GM21423 (cell line): ENCODE results near the gene NBEA.

Experiments used
- ATAC-seq: cut with Tn5 transposase; IDR thresholded peaks from one replicate; pipeline ENCODE4 v1.9.1; 2021; ENCODE audit warnings: mild to moderate bottlenecking, moderate library complexity; ENCODE audit not compliant: unreplicated experiment

NBEA gene

DNA sequence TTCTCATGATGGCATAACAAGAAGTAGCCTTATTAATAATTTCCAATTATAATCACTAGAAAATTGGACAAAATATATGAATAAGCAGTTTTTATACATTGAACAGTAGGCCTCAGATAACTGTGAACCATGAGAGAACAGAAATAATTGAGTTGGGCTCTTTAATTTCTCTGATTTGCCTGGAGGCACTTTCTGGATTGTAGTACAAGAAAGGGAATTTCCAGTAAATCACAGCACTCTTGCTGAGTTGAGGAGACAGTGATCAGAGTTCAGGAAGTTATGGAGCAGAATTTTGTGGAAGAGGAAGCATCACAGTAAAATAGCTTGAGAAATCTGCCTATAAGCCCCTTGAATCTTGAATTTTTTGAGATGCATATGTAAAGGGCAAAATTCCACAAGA, 318.2 kb downstream of the NBEA start:
- no peak for ATAC-seq

DNA sequence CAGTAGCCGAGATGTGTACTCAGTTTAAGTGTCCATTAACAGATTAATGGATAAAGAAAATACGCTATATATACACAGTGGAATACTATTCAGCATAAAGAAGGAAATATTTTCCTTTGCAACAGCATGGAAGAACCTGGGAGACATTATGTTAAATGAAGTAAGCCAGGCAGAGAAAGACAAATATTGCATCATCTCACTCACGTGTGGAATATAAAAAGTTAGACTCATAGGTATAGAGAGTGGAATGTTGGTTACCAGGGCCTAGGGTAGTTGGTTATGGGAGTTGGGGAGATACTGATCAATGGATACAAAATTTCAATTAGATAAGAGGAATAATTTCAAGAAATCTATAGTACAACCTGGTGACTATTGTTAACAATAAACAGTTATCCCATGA, 324.3 kb downstream of the NBEA start:
- no peak for ATAC-seq

DNA sequence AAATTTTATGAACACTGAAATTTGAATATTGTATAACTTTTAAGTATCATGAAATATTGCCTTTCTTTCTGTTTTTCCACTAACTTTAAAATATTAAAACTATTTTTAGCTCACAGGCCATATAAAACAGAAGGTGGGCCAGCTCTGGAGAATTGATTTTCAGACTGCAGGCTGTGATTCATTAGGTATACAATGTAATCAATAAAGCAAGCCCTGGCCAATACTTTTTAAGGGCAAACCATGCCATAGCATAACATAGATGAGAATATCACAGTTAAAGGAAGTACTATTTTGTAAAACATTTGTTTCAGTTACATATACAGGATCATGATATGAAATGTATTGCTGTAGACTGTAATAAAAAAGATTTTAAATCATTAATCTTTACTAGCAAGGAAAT, 336.8 kb downstream of the NBEA start:
- no peak for ATAC-seq

DNA sequence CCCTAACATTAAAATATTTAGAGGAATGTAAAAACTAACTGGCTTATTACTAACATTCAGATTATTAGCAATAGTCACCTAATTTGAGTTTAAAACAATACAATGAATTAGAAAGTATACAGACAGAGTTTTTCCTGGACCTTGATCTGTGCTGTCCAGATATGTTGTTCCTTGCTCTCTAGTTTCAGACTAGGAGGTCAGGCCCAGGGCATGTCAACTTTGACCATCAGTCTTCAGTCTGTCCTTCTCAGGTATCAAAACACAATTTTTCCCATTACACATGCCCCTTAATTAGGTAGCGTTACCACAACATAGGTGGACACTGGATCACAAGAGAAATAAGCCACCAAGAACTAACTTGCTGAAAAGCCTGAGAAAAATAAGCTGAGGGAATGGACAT, 337.4 kb downstream of the NBEA start:
- ATAC-seq, result no peak

DNA sequence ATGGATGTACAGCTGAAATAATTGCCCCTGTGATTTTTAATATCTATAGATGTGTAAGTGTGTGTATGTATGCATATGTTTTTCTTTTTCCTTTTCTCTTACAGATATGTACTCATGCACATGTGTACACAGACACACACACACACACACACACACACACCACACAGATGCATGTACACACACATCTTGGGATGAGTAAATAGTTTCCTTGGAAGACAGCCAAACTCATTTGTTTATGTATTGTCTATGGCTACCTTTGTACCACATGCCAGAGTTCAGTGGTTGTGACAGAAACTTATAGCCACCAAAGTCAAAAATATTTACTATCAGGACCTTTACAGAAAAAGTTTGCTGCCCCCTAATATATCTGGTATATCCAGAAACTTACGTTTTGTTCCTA, 341.8 kb downstream of the NBEA start:
- no peak for ATAC-seq

GRCh38 chr13:35285677-35286076, 343.6 kb downstream of the NBEA start:
- ATAC-seq, result no peak

DNA sequence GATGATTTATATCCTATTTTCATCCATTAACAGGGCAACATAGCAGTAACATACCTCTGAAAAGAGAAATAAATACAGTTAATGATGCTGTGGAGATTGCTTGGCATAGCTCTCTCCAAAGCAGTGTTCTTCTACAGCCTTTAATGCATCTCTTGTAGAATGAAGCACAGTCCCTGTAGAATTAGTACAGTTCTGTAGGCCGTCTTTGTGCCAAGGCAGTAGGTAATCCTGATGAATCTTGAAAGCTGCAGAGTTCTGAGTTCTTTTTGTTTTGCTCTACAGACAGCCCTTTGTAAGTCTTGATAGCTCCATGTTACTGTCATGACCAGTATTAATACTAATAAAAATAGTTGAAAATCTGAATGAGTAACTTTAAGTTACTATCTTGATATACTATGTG, 350.3 kb downstream of the NBEA start:
- no peak for ATAC-seq

- ATAC-seq, result no peak
These were observed 351.6 kb downstream of the NBEA start for GRCh38 chr13:35293579-35294226.

- ATAC-seq, result no peak
These were observed 367.6 kb downstream of the NBEA start for GRCh38 chr13:35309706-35310105.

DNA sequence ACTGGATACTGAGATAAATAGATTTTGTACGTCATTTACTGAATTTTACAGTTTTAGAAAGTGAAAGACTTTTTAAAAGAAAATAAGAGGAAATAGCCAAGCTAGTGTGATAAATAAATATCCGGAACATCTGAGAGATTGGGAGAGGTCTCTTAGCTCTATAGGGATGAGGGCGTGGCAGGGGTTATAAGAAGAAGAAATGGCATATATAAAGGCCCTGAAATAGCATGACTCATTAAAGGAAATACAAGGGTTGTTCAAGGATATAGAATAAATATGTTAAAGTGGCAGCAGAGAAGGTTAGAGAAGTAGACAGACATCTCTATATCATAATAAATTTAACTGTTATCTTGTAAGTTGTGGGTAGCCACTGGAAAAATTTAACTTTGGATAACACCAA, 390.1 kb downstream of the NBEA start:
- ATAC-seq, result no peak

DNA sequence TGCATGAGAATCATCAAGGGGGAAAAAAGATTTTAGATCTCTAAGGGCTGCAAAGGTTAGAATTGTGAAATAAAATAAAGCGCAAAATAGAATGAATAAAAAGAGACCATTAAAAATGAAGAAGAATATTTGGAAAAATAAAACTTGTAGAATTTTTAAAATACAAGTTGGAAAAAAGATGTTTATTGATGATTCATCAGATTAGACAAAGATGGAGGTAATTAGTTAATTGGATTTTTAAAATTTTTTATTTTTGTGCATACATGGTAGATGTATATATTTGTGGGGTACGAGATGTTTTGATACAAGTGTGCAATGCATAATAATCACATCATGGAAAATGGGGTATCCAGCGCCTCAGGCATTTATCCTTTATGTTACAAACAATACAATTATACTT, 391.1 kb downstream of the NBEA start:
- ATAC-seq, result no peak

DNA sequence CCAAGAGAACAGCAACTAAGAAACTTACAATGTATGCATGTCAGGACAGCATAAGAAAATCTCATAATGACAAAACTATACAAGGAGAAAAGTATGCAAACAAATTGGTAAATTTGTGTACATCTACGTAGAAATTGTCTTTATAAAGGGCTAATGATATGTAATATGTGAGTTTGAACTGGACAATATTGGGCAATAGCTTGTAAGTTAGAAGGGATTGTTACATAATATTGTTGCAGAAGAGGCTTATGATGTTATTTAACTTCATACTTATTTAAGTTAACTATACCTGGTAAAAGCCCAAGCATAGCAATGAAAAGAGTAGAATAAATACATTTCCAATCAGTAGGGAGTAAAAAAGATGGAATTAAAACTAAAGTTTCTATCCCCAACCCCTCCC, 400.4 kb downstream of the NBEA start:
- no peak for ATAC-seq

- ATAC-seq, result no peak
These were observed 401.3 kb downstream of the NBEA start for GRCh38 chr13:35343417-35343816.

- no peak for ATAC-seq
These were observed 403.9 kb downstream of the NBEA start for GRCh38 chr13:35345992-35346391.

- ATAC-seq, result no peak
These were observed 404.4 kb downstream of the NBEA start for GRCh38 chr13:35346494-35346893.

- ATAC-seq, result no peak
These were observed 405.7 kb downstream of the NBEA start for GRCh38 chr13:35347679-35348205.

GRCh38 chr13:35349052-35349451, 407.0 kb downstream of the NBEA start:
- no peak for ATAC-seq

DNA sequence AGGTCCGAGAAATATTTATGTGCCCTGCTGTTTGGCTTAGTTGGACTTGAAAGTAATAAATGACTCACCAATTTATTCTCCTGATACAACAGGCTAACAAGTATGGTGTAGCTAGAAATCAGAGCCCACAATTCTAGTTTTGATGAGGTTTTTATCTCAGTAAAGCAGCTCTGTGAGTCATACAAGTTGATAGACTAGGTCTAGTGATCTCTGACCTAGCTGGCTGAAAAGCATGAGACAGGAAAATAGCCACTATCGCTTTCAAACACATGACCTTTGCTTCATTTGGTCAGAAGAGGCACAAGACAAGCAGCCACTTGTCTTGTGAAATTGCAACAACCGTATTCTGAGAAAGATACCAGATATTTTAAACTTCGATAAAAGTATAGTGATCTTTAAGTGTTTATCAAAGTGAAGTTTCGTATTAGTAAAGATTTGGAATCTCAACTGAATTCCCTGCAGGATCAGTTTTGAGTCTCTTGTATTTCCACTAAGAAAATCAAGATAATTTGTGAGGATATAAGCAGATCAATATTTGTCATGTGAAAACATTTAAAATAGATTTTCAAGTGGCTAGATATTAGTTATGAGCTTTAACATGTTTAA, 407.7 kb downstream of the NBEA start:
- ATAC-seq, result no peak

DNA sequence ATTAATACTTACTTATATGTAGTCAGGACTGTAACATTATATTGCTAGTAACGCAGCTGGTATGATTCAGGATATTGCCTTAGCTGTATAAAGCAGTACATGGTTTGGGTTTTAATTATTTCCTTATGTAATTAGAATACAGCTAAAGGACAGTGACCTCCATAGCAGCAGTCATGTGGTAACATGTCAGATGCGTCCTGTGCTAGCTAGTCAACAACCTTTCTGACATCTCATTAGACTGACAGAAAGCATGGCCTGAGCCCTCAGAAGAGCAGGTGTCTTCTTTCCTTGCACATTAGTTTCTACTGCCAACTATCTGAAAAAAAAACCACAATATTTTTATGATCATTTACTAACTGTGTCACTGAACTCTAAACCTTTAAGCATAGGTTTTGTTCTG, 412.2 kb downstream of the NBEA start:
- ATAC-seq, result no peak

GRCh38 chr13:35354882-35355281, 412.8 kb downstream of the NBEA start:
- no peak for ATAC-seq

DNA sequence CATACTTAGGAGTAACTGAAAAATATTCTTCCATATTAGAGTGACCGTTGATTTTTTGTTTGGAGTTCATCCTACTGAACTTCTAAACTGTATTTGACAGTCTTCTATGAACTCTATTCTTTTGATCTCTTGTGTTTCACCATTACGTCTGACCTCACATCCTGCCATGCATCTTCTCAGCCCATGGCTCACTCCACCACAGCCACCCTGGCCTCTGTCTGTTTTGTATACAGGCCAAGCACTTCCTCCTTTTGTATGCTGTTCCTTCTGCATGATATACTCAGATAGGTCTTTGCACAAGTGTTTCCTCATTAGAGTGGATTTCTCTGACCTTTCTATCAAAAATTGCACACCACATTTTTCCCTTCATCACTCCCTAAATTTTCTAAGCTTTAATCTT, 414.5 kb downstream of the NBEA start:
- no peak for ATAC-seq

DNA sequence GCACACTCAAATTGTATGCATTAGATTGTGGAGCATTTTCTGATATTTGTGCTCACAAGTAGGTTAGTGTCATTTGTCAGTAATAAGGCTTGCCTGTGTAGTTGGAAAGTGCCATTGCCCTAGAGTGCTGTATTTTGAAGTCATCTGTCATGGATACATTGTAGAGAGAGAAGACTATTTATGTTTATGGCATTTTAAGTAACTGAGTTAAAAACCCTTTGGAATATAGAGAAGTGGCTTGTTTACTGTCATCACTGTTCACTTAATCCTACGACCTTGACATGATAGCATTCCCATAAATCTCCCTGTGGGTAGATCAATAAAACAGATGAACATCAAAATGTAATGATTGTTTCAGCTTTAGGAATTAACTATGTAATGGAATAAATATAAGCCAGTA, 423.8 kb downstream of the NBEA start:
- no peak for ATAC-seq

DNA sequence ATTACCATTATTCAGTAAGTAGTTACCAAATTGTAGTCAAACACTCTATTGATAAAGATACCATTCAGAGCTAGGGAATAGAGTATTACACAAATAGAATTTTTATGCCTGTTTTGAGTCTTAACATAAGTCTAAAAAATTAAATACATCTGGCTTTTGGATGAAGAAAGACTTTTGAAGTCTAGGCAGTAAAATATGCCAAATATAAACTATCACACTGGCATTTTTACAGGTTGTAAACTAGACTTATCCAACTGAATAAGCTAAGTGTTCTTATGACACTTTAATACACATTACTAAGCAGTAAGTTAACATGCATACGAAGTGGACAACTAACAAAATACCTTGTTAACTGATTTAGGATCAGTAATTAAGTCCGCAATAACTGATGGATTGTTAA, 425.5 kb downstream of the NBEA start:
- no peak for ATAC-seq
